SK-N-SH (cell line): ENCODE measurements around the gene JRKL. TPM values are rescaled to one million over a fixed set of nuclear protein-coding genes. Genes with fewer than 3 reads are reported as not detected.

Experiments used
- CTCF ChIA-PET: fragments of 300-600, 350-600 bp; formaldehyde crosslinking; extraction: SDS; loops from one replicate; lab custom pipeline; 2021; lab: Yijun Ruan, JAX
- POLR2A ChIA-PET: fragments of 350-600 bp; sonication (Branson Sonifier 250); formaldehyde crosslinking; extraction: SDS; loops from one replicate; lab custom pipeline; 2020; ENCODE audit warnings: antibody characterized with exemption, inconsistent platforms; lab: Yijun Ruan, JAX
- DNase-seq: peaks from one replicate; pipeline ENCODE4 v3.0.0; 2012
- H2AFZ ChIP-seq: fragments of 200-600 bp; sonication (generic); 2 replicates; pipeline ENCODE4 v1.8.1; 2016; ENCODE audit warnings: antibody characterized with exemption, mild to moderate bottlenecking, low read depth
- H3F3A ChIP-seq: fragments of 200-600 bp; sonication (generic); replicated peaks from 2 replicates; pipeline ENCODE3; 2016; ENCODE audit warnings: antibody characterized with exemption, mild to moderate bottlenecking; ENCODE audit not compliant: insufficient read depth
- H3K27ac ChIP-seq, 2 experiments: fragments of 200-500 bp in 1 of 2; fragments of 200-600 bp in 1 of 2; sonication (Bioruptor generic) in 1 of 2; sonication (generic), shearing (Covaris generic) in 1 of 2; 2 replicates each; pipeline versions ENCODE4 v1.5.1 to v1.6.1; 2014 to 2016; ENCODE audit warnings: low read depth in 2 of 2, inconsistent platforms in 1 of 2, low read length in 1 of 2, mild to moderate bottlenecking in 1 of 2, mixed read lengths in 1 of 2
- H3K27me3 ChIP-seq: fragments of 200-600 bp; sonication (generic), shearing (Covaris generic); 2 replicates; pipeline ENCODE4 v1.6.1; 2016; ENCODE audit warnings: mixed run types; ENCODE audit not compliant: insufficient read depth
- H3K36me3 ChIP-seq, 2 experiments: fragments of 200-500 bp in 1 of 2; fragments of 200-600 bp in 1 of 2; sonication (Bioruptor generic) in 1 of 2; sonication (generic) in 1 of 2; replicated peaks in 1 of 2; 2 replicates each; pipeline versions ENCODE3 to v1.5.1; 2014 to 2016; ENCODE audit warnings: low read length in 1 of 2, mild to moderate bottlenecking in 1 of 2; ENCODE audit not compliant: insufficient read depth in 2 of 2, control insufficient read depth in 1 of 2
- H3K4me1 ChIP-seq, 2 experiments: fragments of 200-500 bp in 1 of 2; fragments of 200-600 bp in 1 of 2; sonication (Bioruptor generic) in 1 of 2; sonication (generic), shearing (Covaris generic) in 1 of 2; 2 replicates each; pipeline versions ENCODE4 v1.5.1 to v1.6.1; 2014 to 2016; ENCODE audit warnings: low read depth in 1 of 2, low read length in 1 of 2, mixed run types in 1 of 2; ENCODE audit not compliant: insufficient read depth in 2 of 2, control insufficient read depth in 1 of 2
- H3K4me2 ChIP-seq: fragments of 200-600 bp; sonication (generic), shearing (Covaris generic); 2 replicates; pipeline ENCODE4 v1.6.1; 2017; ENCODE audit warnings: mixed run types
- H3K4me3 ChIP-seq, 2 experiments: fragments of 200-500 bp in 1 of 2; fragments of 200-600 bp in 1 of 2; sonication (Bioruptor generic) in 1 of 2; sonication (generic), shearing (Covaris generic) in 1 of 2; 2 replicates each; pipeline versions ENCODE4 v1.5.1 to v1.8.1; 2014 to 2016; ENCODE audit warnings: low read depth in 2 of 2, inconsistent platforms in 1 of 2, low read length in 1 of 2, mild to moderate bottlenecking in 1 of 2, mixed read lengths in 1 of 2, moderate library complexity in 1 of 2
- H3K79me2 ChIP-seq: fragments of 200-600 bp; sonication (generic); 2 replicates; pipeline ENCODE4 v1.8.1; 2017; ENCODE audit warnings: mild to moderate bottlenecking; ENCODE audit not compliant: insufficient read depth
- H3K9ac ChIP-seq: fragments of 200-600 bp; sonication (generic); 2 replicates; pipeline ENCODE4 v1.6.1; 2017; ENCODE audit warnings: mixed run types
- H3K9me2 ChIP-seq: fragments of 200-600 bp; sonication (generic); 2 replicates; pipeline ENCODE4 v1.6.1; 2017; ENCODE audit warnings: mixed run types
- H3K9me3 ChIP-seq: fragments of 200-600 bp; sonication (generic); 2 replicates; pipeline ENCODE4 v1.6.1; 2017; ENCODE audit warnings: mixed run types, mild to moderate bottlenecking, moderate library complexity
- H4K20me1 ChIP-seq: fragments of 200-600 bp; sonication (generic); 2 replicates; pipeline ENCODE4 v1.6.1; 2017; ENCODE audit warnings: mild to moderate bottlenecking, mixed run types; ENCODE audit not compliant: insufficient read depth
- CHD2 ChIP-seq: fragments of 150-350 bp; IDR thresholded peaks from 2 replicates; pipeline ENCODE4 v1.6.1; 2018; ENCODE audit warnings: low read length; ENCODE audit not compliant: partially characterized antibody
- ELF1 ChIP-seq: IDR thresholded peaks from 2 replicates; pipeline ENCODE4 v1.4.0; 2012
- EZH2phosphoT487 ChIP-seq: fragments of 200-600 bp; sonication (generic); IDR thresholded peaks from 2 replicates; pipeline ENCODE4 v1.6.1; 2017; ENCODE audit warnings: low read depth, mixed run types, mild to moderate bottlenecking, antibody characterized with exemption, moderate library complexity, borderline replicate concordance
- FOXJ3 ChIP-seq: sonication (generic); formaldehyde crosslinking; IDR thresholded peaks from 2 replicates; pipeline ENCODE4 v1.5.1; 2020; ENCODE audit warnings: mild to moderate bottlenecking, missing genetic modification reagents
- NFIC ChIP-seq: IDR thresholded peaks from 2 replicates; pipeline ENCODE4 v1.4.0; 2012; ENCODE audit warnings: borderline replicate concordance
- RAD21 ChIP-seq: IDR thresholded peaks from 2 replicates; pipeline ENCODE4 v1.6.1; 2012; ENCODE audit warnings: mild to moderate bottlenecking, low read length
- RCOR1 ChIP-seq: fragments of 150-350 bp; IDR thresholded peaks from 2 replicates; pipeline ENCODE4 v1.6.1; 2017; ENCODE audit warnings: antibody characterized with exemption, low read length
- RXRA ChIP-seq: IDR thresholded peaks from 2 replicates; pipeline ENCODE4 v1.4.0; 2012; ENCODE audit warnings: low read depth, mild to moderate bottlenecking, borderline replicate concordance
- SIN3A ChIP-seq: IDR thresholded peaks from 2 replicates; pipeline ENCODE4 v1.6.1; 2012; ENCODE audit warnings: low read depth, mild to moderate bottlenecking, low read length, moderate library complexity, borderline replicate concordance
- SMC3 ChIP-seq: IDR thresholded peaks from 2 replicates; pipeline ENCODE4 v1.6.1; 2012; ENCODE audit warnings: low read depth, low read length, improper control_type of control experiment
- TAF1 ChIP-seq: IDR thresholded peaks from 2 replicates; pipeline ENCODE4 v1.6.1; 2012; ENCODE audit warnings: low read depth, mild to moderate bottlenecking, low read length, moderate library complexity, borderline replicate concordance
- TCF12 ChIP-seq: IDR thresholded peaks from 2 replicates; pipeline ENCODE4 v1.4.0; 2012
- WGBS: methylation state at CpG from one replicate; pipeline ENCODE4 v1.1.6; 2017; ENCODE audit warnings: low lambda C conversion rate; 5-methylcytosine and 5-hydroxymethylcytosine counted together
- polyA plus RNA-seq, 3 experiments: library from polyadenylated mRNA; depleted of rRNA; stranded (reverse); fragments of >200 nt; gene quantifications; 2 replicates each; pipeline ENCODE4 v1.2.3, GENCODE V29; 2012
- TF ChIP-seq, protein P1 (sequence below): IDR thresholded peaks from 2 replicates; pipeline ENCODE4 v1.4.0; 2012; ENCODE audit warnings: low read depth, borderline replicate concordance
- TF ChIP-seq, protein P2 (sequence below): IDR thresholded peaks from 2 replicates; pipeline ENCODE4 v1.4.0; 2012; ENCODE audit warnings: low read depth
- TF ChIP-seq, protein P3 (sequence below): IDR thresholded peaks from 2 replicates; pipeline ENCODE4; 2012
- TF ChIP-seq, protein P4 (sequence below): fragments of 200-600 bp; sonication (generic); IDR thresholded peaks from 2 replicates; pipeline ENCODE4 v1.6.1; 2017; ENCODE audit warnings: antibody characterized with exemption, mild to moderate bottlenecking, moderate library complexity
- TF ChIP-seq, protein P5 (sequence below): IDR thresholded peaks from 2 replicates; pipeline ENCODE4 v1.4.0; 2012; ENCODE audit warnings: low read depth, borderline replicate concordance
- TF ChIP-seq, protein P6 (sequence below): fragments of 150-350 bp; IDR thresholded peaks from 2 replicates; pipeline ENCODE4 v1.6.1; 2017; ENCODE audit warnings: antibody characterized with exemption, low read length, low read depth, borderline replicate concordance

The JRKL gene
- polyA plus RNA-seq, 1 of the 3 experiments (the other 2 are of a cell fraction) = 3.8 TPM

DNA sequence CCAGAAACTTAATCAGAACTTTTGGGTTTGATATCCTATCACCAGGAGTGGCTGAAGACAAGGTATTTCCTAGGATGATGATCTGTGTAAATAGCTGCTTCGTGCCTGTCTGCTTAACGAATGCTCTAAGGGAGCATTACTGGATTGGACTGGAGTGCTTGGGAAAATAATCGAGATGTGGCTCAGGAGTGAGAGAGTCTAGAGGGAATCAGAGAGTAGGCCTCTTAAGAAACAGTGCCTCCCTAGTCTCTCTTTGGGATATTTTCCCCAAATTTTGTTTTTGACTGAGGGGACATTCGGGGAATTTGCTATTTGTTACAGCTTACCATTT, 49.3 kb upstream of the JRKL start (continued):
- no peak for TF ChIP-seq RCOR1

DNA sequence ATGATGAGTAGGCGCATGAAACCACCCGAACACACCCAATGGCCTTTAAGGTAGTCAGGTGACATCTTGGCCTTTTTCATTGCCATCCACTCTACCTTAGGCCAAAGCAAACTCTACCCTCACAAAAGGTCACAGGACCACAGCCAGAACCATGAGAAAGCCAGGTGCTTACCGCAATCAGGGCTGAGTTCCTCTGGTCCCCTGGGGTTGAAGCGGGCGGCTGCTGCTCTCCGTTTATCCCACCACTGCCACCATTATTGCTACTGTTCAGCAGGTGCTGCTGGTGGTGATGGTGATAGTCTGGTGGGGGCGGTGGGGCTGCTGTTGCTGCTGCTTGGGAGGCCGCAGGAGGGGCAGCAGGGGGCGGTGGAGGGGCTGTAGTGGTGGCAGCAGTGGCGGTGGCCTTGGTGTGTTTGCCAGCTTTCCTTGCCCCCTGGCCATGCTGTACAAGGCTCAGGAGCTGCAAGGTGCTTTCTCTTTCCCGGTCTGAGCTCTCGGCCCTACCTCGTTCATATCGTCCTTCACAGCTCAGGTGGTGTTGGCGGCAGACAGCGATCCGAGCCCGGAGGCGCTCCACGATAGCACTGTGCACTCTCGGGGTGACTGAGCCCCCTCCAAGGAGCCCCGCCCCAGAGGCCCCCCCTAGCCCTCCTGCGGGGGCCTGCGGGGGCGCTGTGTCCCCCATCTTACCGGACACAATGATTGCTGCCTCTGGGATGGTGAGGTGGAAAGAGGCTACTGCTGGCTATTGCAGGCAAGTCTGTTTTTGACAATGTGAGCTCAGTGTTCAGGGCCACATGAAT, 48.4 kb upstream of the JRKL start:
- H3K4me1 ChIP-seq = peaks cover 31 to 32% of the 10 kb centered on the region in 2 experiments; a peak in 3 of 4 replicates
- peaks cover 22% of the 10 kb centered on the region for H4K20me1 ChIP-seq
- peak overlapping the region; percentile 81 for H3K4me2 ChIP-seq
- TF ChIP-seq RAD21 (no peak), SMC3 (no peak), ELF1 (no peak), TAF1 (peak; percentile 34; the same call in 1 of the 2 replicates), CHD2 (no peak), SIN3A (no peak), EZH2phosphoT487 (no peak), RXRA (no peak), TCF12 (no peak), FOXJ3 (CRISPR knock-in tag) (no peak), NFIC (peak; percentile 12; the same call in 1 of the 2 replicates)
- TF ChIP-seq, protein P1, sequence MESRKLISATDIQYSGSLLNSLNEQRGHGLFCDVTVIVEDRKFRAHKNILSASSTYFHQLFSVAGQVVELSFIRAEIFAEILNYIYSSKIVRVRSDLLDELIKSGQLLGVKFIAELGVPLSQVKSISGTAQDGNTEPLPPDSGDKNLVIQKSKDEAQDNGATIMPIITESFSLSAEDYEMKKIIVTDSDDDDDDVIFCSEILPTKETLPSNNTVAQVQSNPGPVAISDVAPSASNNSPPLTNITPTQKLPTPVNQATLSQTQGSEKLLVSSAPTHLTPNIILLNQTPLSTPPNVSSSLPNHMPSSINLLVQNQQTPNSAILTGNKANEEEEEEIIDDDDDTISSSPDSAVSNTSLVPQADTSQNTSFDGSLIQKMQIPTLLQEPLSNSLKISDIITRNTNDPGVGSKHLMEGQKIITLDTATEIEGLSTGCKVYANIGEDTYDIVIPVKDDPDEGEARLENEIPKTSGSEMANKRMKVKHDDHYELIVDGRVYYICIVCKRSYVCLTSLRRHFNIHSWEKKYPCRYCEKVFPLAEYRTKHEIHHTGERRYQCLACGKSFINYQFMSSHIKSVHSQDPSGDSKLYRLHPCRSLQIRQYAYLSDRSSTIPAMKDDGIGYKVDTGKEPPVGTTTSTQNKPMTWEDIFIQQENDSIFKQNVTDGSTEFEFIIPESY = no peak
- TF ChIP-seq, protein P2, sequence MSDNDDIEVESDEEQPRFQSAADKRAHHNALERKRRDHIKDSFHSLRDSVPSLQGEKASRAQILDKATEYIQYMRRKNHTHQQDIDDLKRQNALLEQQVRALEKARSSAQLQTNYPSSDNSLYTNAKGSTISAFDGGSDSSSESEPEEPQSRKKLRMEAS = 0 out of 2 replicates have a peak, but pooled peaks have one; percentile 32
- TF ChIP-seq, protein P3, sequence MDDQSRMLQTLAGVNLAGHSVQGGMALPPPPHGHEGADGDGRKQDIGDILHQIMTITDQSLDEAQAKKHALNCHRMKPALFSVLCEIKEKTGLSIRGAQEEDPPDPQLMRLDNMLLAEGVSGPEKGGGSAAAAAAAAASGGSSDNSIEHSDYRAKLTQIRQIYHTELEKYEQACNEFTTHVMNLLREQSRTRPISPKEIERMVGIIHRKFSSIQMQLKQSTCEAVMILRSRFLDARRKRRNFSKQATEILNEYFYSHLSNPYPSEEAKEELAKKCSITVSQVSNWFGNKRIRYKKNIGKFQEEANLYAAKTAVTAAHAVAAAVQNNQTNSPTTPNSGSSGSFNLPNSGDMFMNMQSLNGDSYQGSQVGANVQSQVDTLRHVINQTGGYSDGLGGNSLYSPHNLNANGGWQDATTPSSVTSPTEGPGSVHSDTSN = no peak
- TF ChIP-seq, protein P4, sequence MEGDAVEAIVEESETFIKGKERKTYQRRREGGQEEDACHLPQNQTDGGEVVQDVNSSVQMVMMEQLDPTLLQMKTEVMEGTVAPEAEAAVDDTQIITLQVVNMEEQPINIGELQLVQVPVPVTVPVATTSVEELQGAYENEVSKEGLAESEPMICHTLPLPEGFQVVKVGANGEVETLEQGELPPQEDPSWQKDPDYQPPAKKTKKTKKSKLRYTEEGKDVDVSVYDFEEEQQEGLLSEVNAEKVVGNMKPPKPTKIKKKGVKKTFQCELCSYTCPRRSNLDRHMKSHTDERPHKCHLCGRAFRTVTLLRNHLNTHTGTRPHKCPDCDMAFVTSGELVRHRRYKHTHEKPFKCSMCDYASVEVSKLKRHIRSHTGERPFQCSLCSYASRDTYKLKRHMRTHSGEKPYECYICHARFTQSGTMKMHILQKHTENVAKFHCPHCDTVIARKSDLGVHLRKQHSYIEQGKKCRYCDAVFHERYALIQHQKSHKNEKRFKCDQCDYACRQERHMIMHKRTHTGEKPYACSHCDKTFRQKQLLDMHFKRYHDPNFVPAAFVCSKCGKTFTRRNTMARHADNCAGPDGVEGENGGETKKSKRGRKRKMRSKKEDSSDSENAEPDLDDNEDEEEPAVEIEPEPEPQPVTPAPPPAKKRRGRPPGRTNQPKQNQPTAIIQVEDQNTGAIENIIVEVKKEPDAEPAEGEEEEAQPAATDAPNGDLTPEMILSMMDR = peak; percentile 66
- TF ChIP-seq, protein P5, sequence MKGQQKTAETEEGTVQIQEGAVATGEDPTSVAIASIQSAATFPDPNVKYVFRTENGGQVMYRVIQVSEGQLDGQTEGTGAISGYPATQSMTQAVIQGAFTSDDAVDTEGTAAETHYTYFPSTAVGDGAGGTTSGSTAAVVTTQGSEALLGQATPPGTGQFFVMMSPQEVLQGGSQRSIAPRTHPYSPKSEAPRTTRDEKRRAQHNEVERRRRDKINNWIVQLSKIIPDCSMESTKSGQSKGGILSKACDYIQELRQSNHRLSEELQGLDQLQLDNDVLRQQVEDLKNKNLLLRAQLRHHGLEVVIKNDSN = no peak
- TF ChIP-seq, protein P6, sequence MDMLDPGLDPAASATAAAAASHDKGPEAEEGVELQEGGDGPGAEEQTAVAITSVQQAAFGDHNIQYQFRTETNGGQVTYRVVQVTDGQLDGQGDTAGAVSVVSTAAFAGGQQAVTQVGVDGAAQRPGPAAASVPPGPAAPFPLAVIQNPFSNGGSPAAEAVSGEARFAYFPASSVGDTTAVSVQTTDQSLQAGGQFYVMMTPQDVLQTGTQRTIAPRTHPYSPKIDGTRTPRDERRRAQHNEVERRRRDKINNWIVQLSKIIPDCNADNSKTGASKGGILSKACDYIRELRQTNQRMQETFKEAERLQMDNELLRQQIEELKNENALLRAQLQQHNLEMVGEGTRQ = no peak
- TF ChIP-seq, all 33 proteins: peak for 4
- peak; percentile 47 for DNase-seq
- Histone ChIP-seq H3K9ac (peak overlapping the region; percentile 97), H3K27ac (peak overlapping the region; percentile 19 to 91; a peak in 3 of 4 replicates), H3K4me3 (peak overlapping the region; percentile 84 to 90), H3K27me3 (no peaks in the 10 kb centered on the region), H3F3A (peaks cover 20% of the 10 kb centered on the region), H3K79me2 (peaks cover 66% of the 10 kb centered on the region), H2AFZ (no peak overlapping the region), H3K36me3 (peaks cover 0 to 4% of the 10 kb centered on the region in 2 experiments), H3K9me3 (no peaks in the 10 kb centered on the region), H3K9me2 (no peaks in the 10 kb centered on the region)
- 79% methylated on average over 20 of the region's 26 CpGs for WGBS
- ChIA-PET CTCF (interaction anchor here (0.6 to 5.3 kb wide), 12 partner anchors 9 to 508 kb away, joined by 3 to 91 read pairs (median 12); no protein-coding TSS in a partner anchor), POLR2A (no interaction called here)
